Hepatocyte (in vitro differentiated cells): ENCODE results near the gene AP4E1.

Source experiments
- CTCF ChIP-seq: fragments of 200-600 bp; sonication (generic); IDR thresholded peaks from 2 replicates; pipeline ENCODE4 v1.5.1; 2016; ENCODE audit warnings: antibody characterized with exemption, mild to moderate bottlenecking; ENCODE audit not compliant: poor library complexity
- EZH2 ChIP-seq: fragments of 200-600 bp; sonication (generic); IDR thresholded peaks from 2 replicates; pipeline ENCODE4 v1.6.1; 2016; ENCODE audit warnings: antibody characterized with exemption, mild to moderate bottlenecking, borderline replicate concordance
- EZH2phosphoT487 ChIP-seq: fragments of 200-600 bp; sonication (generic); IDR thresholded peaks from one replicate; pipeline ENCODE4 v1.6.1; 2018; ENCODE audit warnings: antibody characterized with exemption, mild to moderate bottlenecking, low read depth, moderate library complexity; ENCODE audit not compliant: unreplicated experiment, severe bottlenecking

GRCh38 chr15:50862553-50862952, 45.9 kb upstream of the AP4E1 start:
- no peak for TF ChIP-seq EZH2phosphoT487
- TF ChIP-seq CTCF = no peak
- TF ChIP-seq EZH2 = no peak
